Liver (tissue), 9 donors: ENCODE measurements around the gene SMIM13. TPM values are rescaled to one million over a fixed set of nuclear protein-coding genes. Genes with fewer than 3 reads are reported as not detected.

ENCODE experiments used
- DNase-seq: peaks from one replicate; pipeline ENCODE4 v3.0.0-alpha.2; 2017; ENCODE audit warnings: low spot score
- H3K27ac ChIP-seq, 2 donors: one replicate each; pipeline ENCODE4 v1.7.0; 2013; ENCODE audit warnings: inconsistent platforms in 2 of 2, low read length in 2 of 2, control low read depth in 1 of 2, low read depth in 1 of 2, mild to moderate bottlenecking in 1 of 2
- H3K27me3 ChIP-seq, 4 donors: one replicate each; pipeline versions ENCODE4 v1.6.1 to v1.7.0; 2013; ENCODE audit warnings: low read length in 3 of 4, inconsistent platforms in 1 of 4, mild to moderate bottlenecking in 1 of 4, moderate library complexity in 1 of 4; ENCODE audit not compliant: control insufficient read depth in 4 of 4, insufficient read depth in 4 of 4
- H3K36me3 ChIP-seq, 4 donors: one replicate each; pipeline versions ENCODE4 v1.6.1 to v1.7.0; 2013; ENCODE audit warnings: low read length in 3 of 4, mild to moderate bottlenecking in 3 of 4, low read depth in 1 of 4, moderate library complexity in 1 of 4; ENCODE audit not compliant: control insufficient read depth in 4 of 4, insufficient read depth in 3 of 4
- H3K4me1 ChIP-seq, 4 donors: one replicate each; pipeline versions ENCODE4 v1.6.1 to v1.7.0; 2013; ENCODE audit warnings: low read length in 3 of 4, mild to moderate bottlenecking in 3 of 4, moderate library complexity in 1 of 4; ENCODE audit not compliant: control insufficient read depth in 4 of 4, insufficient read depth in 4 of 4
- H3K4me3 ChIP-seq, 3 donors: one replicate each; pipeline versions ENCODE4 v1.6.1 to v1.7.0; 2013; ENCODE audit warnings: low read length in 3 of 3, control low read depth in 1 of 3, low read depth in 1 of 3, mild to moderate bottlenecking in 1 of 3
- H3K9ac ChIP-seq, 2 donors: one replicate each; pipeline ENCODE4 v1.7.0; 2013; ENCODE audit warnings: low read length in 2 of 2, mild to moderate bottlenecking in 2 of 2, moderate library complexity in 2 of 2, control low read depth in 1 of 2, low read depth in 1 of 2
- H3K9me3 ChIP-seq, 4 donors: one replicate each; pipeline versions ENCODE4 v1.6.1 to v1.7.0; 2013; ENCODE audit warnings: low read length in 3 of 4; ENCODE audit not compliant: control insufficient read depth in 4 of 4
- ATF3 ChIP-seq: IDR thresholded peaks from 2 replicates; pipeline ENCODE4 v1.6.1; 2016; ENCODE audit warnings: antibody characterized with exemption
- EGR1 ChIP-seq, 2 donors: IDR thresholded peaks; 2 replicates each; pipeline ENCODE4 v1.6.1; 2016 to 2018; ENCODE audit warnings: antibody characterized with exemption in 2 of 2, low read depth in 2 of 2
- FOXA1 ChIP-seq: IDR thresholded peaks from 2 replicates; pipeline ENCODE4 v1.6.1; 2016; ENCODE audit warnings: antibody characterized with exemption
- FOXA2 ChIP-seq: IDR thresholded peaks from 2 replicates; pipeline ENCODE4 v1.6.1; 2016; ENCODE audit warnings: antibody characterized with exemption
- GABPA ChIP-seq, 2 donors: IDR thresholded peaks in 1 of 2; conservative IDR thresholded peaks in 1 of 2; 2 replicates each; pipeline ENCODE4 v1.6.1; 2016; ENCODE audit warnings: antibody characterized with exemption in 2 of 2, mild to moderate bottlenecking in 1 of 2, moderate library complexity in 1 of 2
- HNF4A ChIP-seq, 2 donors: conservative IDR thresholded peaks; 2 replicates each; pipeline ENCODE4 v1.6.1; 2016; ENCODE audit warnings: antibody characterized with exemption in 2 of 2, mild to moderate bottlenecking in 2 of 2
- HNF4G ChIP-seq: IDR thresholded peaks from 2 replicates; pipeline ENCODE4 v1.6.1; 2016; ENCODE audit warnings: antibody characterized with exemption
- JUND ChIP-seq, 2 donors: IDR thresholded peaks; 2 replicates each; pipeline ENCODE4 v1.6.1; 2016; ENCODE audit warnings: antibody characterized with exemption in 2 of 2
- RAD21 ChIP-seq, 2 donors: IDR thresholded peaks; 2 replicates each; pipeline ENCODE4 v1.6.1; 2016; ENCODE audit warnings: antibody characterized with exemption in 2 of 2, mild to moderate bottlenecking in 2 of 2
- RXRA ChIP-seq, 2 donors: IDR thresholded peaks; 2 replicates each; pipeline ENCODE4 v1.6.1; 2017 to 2018; ENCODE audit warnings: antibody characterized with exemption in 2 of 2, mild to moderate bottlenecking in 1 of 2
- SP1 ChIP-seq: IDR thresholded peaks from 2 replicates; pipeline ENCODE4 v1.6.1; 2018; ENCODE audit warnings: antibody characterized with exemption, mild to moderate bottlenecking
- TAF1 ChIP-seq: conservative IDR thresholded peaks from 2 replicates; pipeline ENCODE4 v1.6.1; 2016; ENCODE audit warnings: antibody characterized with exemption, mild to moderate bottlenecking
- YY1 ChIP-seq: IDR thresholded peaks from 2 replicates; pipeline ENCODE4 v1.6.1; 2016; ENCODE audit warnings: antibody characterized with exemption, mild to moderate bottlenecking
- ZBTB33 ChIP-seq: IDR thresholded peaks from 2 replicates; pipeline ENCODE4 v1.6.1; 2016; ENCODE audit warnings: antibody characterized with exemption
- WGBS: extraction: QIAGEN DNeasy Blood & Tissue Kit; methylation state at CpG from one replicate; pipeline ENCODE4 v1.1.7; 2013; 5-methylcytosine and 5-hydroxymethylcytosine counted together
- polyA plus RNA-seq, 2 donors: library from polyadenylated mRNA; stranded (reverse) in 1 of 2; unstranded in 1 of 2; fragments of 200-250 nt in 1 of 2; fragments of >200 nt in 1 of 2; fragmentation: Nextera tagmentation in 1 of 2; extraction: Ambion mirVana in 1 of 2; gene quantifications; one replicate each; pipeline versions ENCODE4 v1.2.1 to v1.2.3, GENCODE V29; 2013 to 2015
- total RNA-seq, 2 donors: library from RNA; depleted of rRNA; stranded (reverse); fragments of >200 nt; gene quantifications; one replicate each; pipeline ENCODE4 v1.2.3, GENCODE V29; 2014
- TF ChIP-seq, protein P1 (sequence below): IDR thresholded peaks from 2 replicates; pipeline ENCODE4 v1.6.1; 2016; ENCODE audit warnings: antibody characterized with exemption, mild to moderate bottlenecking
- TF ChIP-seq, protein P2 (sequence below): fragments of 150-350 bp; IDR thresholded peaks from 2 replicates; pipeline ENCODE4 v1.5.1; 2017; ENCODE audit warnings: improper control_type of control experiment, low read depth, low read length; ENCODE audit not compliant: missing input control
- TF ChIP-seq, protein P3 (sequence below): IDR thresholded peaks from 2 replicates; pipeline ENCODE4 v1.6.1; 2016; ENCODE audit warnings: antibody characterized with exemption
- donor health status: healthy.
- donor health status: healthy.
- donor health status: healthy.
- donor health status: healthy.
- donor health status: healthy.

SMIM13 gene
- total and polyA plus RNA-seq, 4 donors, result 2.8 to 9.0 (median 5.8) TPM

DNA sequence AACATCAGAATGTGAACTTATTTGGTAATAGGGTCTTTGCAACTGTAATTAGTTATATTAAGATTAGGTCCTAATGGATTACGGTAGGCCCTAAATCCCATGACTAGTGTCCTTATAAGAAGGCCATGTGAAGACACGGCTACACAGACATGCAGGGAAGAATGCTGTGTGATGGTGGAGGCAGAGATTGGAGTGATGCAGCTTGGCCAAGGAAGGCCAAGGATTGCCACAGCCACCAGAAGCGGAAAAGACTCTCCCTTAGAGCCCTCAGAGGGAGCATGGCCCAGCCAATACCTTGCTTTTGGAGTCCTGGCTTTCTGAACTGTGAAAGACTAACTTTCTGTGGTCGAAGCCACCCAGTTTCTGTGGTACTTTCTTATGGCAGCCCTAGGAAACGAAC lies 9.7 kb upstream of the SMIM13 start:
- H3K9me3 ChIP-seq, result no peaks in the 10 kb centered on the region
- H3K27ac ChIP-seq, result no peak overlapping the region
- 94% methylated on average over 5 of the region's 5 CpGs for WGBS
- H3K4me3 ChIP-seq, result no peak overlapping the region
- TF ChIP-seq EGR1 (IDR thresholded peaks at IDR 0.05; ENCODE audit: low read depth in 2 of 2) (no peak), RXRA (IDR thresholded peaks at IDR 0.05) (no peak), TAF1 (no peak), HNF4G (no peak), ZBTB33 (no peak), GABPA (IDR thresholded peaks at IDR 0.05 in 1 of 2, conservative IDR thresholded peaks at IDR 0.05 in 1 of 2) (no peak), YY1 (no peak), JUND (IDR thresholded peaks at IDR 0.05) (no peak), HNF4A (conservative IDR thresholded peaks at IDR 0.05) (no peak), ATF3 (no peak), FOXA1 (no peak)
- TF ChIP-seq, protein P1, sequence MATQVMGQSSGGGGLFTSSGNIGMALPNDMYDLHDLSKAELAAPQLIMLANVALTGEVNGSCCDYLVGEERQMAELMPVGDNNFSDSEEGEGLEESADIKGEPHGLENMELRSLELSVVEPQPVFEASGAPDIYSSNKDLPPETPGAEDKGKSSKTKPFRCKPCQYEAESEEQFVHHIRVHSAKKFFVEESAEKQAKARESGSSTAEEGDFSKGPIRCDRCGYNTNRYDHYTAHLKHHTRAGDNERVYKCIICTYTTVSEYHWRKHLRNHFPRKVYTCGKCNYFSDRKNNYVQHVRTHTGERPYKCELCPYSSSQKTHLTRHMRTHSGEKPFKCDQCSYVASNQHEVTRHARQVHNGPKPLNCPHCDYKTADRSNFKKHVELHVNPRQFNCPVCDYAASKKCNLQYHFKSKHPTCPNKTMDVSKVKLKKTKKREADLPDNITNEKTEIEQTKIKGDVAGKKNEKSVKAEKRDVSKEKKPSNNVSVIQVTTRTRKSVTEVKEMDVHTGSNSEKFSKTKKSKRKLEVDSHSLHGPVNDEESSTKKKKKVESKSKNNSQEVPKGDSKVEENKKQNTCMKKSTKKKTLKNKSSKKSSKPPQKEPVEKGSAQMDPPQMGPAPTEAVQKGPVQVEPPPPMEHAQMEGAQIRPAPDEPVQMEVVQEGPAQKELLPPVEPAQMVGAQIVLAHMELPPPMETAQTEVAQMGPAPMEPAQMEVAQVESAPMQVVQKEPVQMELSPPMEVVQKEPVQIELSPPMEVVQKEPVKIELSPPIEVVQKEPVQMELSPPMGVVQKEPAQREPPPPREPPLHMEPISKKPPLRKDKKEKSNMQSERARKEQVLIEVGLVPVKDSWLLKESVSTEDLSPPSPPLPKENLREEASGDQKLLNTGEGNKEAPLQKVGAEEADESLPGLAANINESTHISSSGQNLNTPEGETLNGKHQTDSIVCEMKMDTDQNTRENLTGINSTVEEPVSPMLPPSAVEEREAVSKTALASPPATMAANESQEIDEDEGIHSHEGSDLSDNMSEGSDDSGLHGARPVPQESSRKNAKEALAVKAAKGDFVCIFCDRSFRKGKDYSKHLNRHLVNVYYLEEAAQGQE, result no peak
- TF ChIP-seq, protein P2, sequence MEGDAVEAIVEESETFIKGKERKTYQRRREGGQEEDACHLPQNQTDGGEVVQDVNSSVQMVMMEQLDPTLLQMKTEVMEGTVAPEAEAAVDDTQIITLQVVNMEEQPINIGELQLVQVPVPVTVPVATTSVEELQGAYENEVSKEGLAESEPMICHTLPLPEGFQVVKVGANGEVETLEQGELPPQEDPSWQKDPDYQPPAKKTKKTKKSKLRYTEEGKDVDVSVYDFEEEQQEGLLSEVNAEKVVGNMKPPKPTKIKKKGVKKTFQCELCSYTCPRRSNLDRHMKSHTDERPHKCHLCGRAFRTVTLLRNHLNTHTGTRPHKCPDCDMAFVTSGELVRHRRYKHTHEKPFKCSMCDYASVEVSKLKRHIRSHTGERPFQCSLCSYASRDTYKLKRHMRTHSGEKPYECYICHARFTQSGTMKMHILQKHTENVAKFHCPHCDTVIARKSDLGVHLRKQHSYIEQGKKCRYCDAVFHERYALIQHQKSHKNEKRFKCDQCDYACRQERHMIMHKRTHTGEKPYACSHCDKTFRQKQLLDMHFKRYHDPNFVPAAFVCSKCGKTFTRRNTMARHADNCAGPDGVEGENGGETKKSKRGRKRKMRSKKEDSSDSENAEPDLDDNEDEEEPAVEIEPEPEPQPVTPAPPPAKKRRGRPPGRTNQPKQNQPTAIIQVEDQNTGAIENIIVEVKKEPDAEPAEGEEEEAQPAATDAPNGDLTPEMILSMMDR, result no peak
- TF ChIP-seq, protein P3, sequence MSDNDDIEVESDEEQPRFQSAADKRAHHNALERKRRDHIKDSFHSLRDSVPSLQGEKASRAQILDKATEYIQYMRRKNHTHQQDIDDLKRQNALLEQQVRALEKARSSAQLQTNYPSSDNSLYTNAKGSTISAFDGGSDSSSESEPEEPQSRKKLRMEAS, result no peak
- H3K4me1 ChIP-seq, result no peaks in the 10 kb centered on the region
- H3K9ac ChIP-seq, result no peak overlapping the region
- no peaks in the 10 kb centered on the region for H3K36me3 ChIP-seq
- no peaks in the 10 kb centered on the region for H3K27me3 ChIP-seq
- no peak for DNase-seq

- Histone ChIP-seq H3K9ac (no peak overlapping the region), H3K9me3 (no peaks in the 10 kb centered on the region), H3K4me1 (no peaks in the 10 kb centered on the region), H3K27ac (no peak overlapping the region), H3K27me3 (no peaks in the 10 kb centered on the region), H3K36me3 (no peaks in the 10 kb centered on the region), H3K4me3 (no peak overlapping the region)
- WGBS, result 67% methylated on average over 3 of the region's 3 CpGs
- no peak for DNase-seq
- TF ChIP-seq RAD21 (IDR thresholded peaks at IDR 0.05) (no peak), HNF4G (no peak), FOXA2 (no peak), ATF3 (no peak), RXRA (IDR thresholded peaks at IDR 0.05) (no peak), SP1 (no peak), YY1 (no peak), FOXA1 (no peak), JUND (IDR thresholded peaks at IDR 0.05) (no peak)
- TF ChIP-seq, protein P1, result no peak
- TF ChIP-seq, protein P3, result no peak
Measured at GRCh38 chr6:11085758-11086435, 7.7 kb upstream of the SMIM13 start.
